Activated CD4-positive, alpha-beta memory T cell treated with anti-CD3 and anti-CD28 coated beads for 36 hours (primary cell): ENCODE results near the gene RDH11. TPM values are rescaled to one million over a fixed set of nuclear protein-coding genes. Genes with fewer than 3 reads are reported as not detected.
"Not testable (repeated sequence)": the region's sequence is repeated elsewhere in the genome, so short reads cannot be mapped to it uniquely, and the experiment has no call there.

ENCODE experiments used
- CTCF ChIA-PET: fragments of 350-600 bp; sonication (Branson Sonifier 250); formaldehyde crosslinking; loops from one replicate; lab custom pipeline; 2021; ENCODE audit warnings: antibody characterized with exemption, inconsistent platforms; lab: Charles Lee
- POLR2A ChIA-PET: fragments of 350-600 bp; sonication (Branson Sonifier 250); formaldehyde crosslinking; loops from one replicate; lab custom pipeline; 2021; ENCODE audit warnings: antibody characterized with exemption; lab: Charles Lee
- DNase-seq: peaks from one replicate; pipeline ENCODE4 v3.0.0-alpha.2; 2020
- H3K27ac Mint-ChIP-seq: one replicate; pipeline ENCODE4 v1.8.0; 2021; ENCODE audit warnings: mixed read lengths
- H3K27me3 Mint-ChIP-seq: one replicate; pipeline ENCODE4 v1.8.0; 2021; ENCODE audit warnings: mixed read lengths
- H3K36me3 Mint-ChIP-seq: one replicate; pipeline ENCODE4 v1.8.0; 2021; ENCODE audit warnings: mixed read lengths
- H3K4me1 Mint-ChIP-seq: one replicate; pipeline ENCODE4 v1.8.0; 2021; ENCODE audit warnings: low read depth, mixed read lengths
- H3K4me3 Mint-ChIP-seq: one replicate; pipeline ENCODE4 v1.8.0; 2021; ENCODE audit warnings: mild to moderate bottlenecking, mixed read lengths
- H3K9me3 Mint-ChIP-seq: one replicate; pipeline ENCODE4 v1.8.0; 2021; ENCODE audit warnings: mixed read lengths
- intact Hi-C: fragments of 100-400 bp; cut with micrococcal nuclease; formaldehyde crosslinking; loops from one replicate; pipeline ENCODE4 v1.15.1; 2023
- total RNA-seq, 2 experiments: library from RNA; stranded (reverse); gene quantifications; one replicate each; pipeline ENCODE4 v1.2.3, GENCODE V29; 2021

Gene RDH11
- total RNA-seq, 2 experiments from 2014 or later: 70.9 to 76.7 TPM

DNA sequence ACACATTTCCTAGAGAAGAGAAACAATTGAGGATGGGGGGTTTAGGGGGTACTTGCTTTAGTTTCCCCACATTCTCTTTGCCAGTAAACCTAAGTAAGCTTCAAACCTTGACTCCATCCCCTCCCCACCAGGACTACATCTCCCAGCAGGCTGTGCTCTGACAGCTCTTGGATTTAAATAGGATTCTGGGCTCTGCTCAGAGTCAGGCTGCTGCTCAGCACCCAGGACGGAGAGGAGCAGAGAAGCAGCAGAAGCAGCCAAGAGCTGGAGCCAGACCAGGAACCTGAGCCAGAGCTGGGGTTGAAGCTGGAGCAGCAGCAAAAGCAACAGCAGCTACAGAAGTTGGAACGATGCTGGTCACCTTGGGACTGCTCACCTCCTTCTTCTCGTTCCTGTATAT, 26.7 kb upstream of the RDH11 start:
- Mint-ChIP-seq H3K4me1 (peaks cover 7% of the 10 kb centered on the region), H3K9me3 (no peaks in the 10 kb centered on the region), H3K27ac (no peak overlapping the region), H3K4me3 (no peak overlapping the region), H3K36me3 (no peaks in the 10 kb centered on the region), H3K27me3 (peaks cover 32% of the 10 kb centered on the region)
- ChIA-PET POLR2A (no interaction called here), CTCF (interaction anchor here (0.7 to 3.4 kb wide), 5 partner anchors 18 to 849 kb away, joined by 3 to 13 read pairs (median 4); no protein-coding TSS in a partner anchor)
- intact Hi-C loops: no loop called here
- DNase-seq: no peak

DNA sequence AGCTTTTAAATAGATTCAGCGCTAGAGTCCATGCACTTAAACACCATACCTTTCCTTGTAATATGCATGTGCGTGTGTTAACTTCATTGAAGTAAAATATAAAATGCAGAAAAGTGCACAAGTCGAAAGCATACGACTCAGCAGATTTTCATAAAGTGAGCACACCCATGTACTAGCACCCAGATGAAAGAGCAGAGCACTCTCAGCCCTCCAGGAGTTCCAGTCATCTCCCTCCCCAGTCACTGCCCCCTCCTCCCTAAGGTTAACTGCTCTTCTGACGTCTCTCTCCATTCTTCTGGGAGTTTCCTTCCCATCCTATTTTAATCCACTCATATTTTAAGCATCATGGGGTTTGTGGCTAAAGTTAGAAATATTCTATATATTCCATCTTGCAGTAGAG, 26.3 kb upstream of the RDH11 start:
- no peak for DNase-seq
- Mint-ChIP-seq H3K4me3 (no peak overlapping the region), H3K36me3 (no peaks in the 10 kb centered on the region), H3K27ac (no peak overlapping the region), H3K4me1 (peaks cover 7% of the 10 kb centered on the region), H3K27me3 (peaks cover 32% of the 10 kb centered on the region), H3K9me3 (no peaks in the 10 kb centered on the region)
- ChIA-PET POLR2A (no interaction called here), CTCF (interaction anchor here (0.8 to 3.4 kb wide), 4 partner anchors 18 to 195 kb away, joined by 3 to 13 read pairs (median 4); no protein-coding TSS in a partner anchor)
- intact Hi-C loops: no loop called here

DNA sequence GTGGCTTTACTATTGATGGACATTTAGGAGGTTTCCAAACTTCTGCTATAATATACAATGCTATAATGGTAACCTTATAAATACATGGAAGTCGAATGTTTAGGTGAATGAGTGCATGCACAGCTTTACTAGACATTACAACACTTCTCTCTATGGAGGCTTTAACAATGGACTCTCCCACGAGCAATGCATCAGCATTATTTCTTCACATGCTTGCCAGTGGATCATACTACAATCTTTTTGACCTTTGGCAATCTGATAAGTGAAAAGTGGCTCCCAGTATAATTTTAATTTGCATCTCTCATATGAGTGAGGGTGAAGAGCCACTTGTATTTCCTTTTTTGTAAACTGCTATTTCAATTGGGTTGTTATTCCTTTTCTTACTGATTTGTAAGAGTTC, 24.3 kb upstream of the RDH11 start:
- no peak for DNase-seq
- intact Hi-C loops: no loop called here
- no peaks in the 10 kb centered on the region for H3K36me3 Mint-ChIP-seq
- CTCF ChIA-PET: interaction anchor here (1.2 kb wide), 1 partner anchor 15 kb away, joined by 5 read pairs; no protein-coding TSS in a partner anchor
- H3K4me3 Mint-ChIP-seq: no peak overlapping the region
- H3K9me3 Mint-ChIP-seq: no peaks in the 10 kb centered on the region
- peaks cover 28% of the 10 kb centered on the region for H3K27me3 Mint-ChIP-seq
- peaks cover 7% of the 10 kb centered on the region for H3K4me1 Mint-ChIP-seq
- POLR2A ChIA-PET: no interaction called here
- H3K27ac Mint-ChIP-seq: no peak overlapping the region

DNA sequence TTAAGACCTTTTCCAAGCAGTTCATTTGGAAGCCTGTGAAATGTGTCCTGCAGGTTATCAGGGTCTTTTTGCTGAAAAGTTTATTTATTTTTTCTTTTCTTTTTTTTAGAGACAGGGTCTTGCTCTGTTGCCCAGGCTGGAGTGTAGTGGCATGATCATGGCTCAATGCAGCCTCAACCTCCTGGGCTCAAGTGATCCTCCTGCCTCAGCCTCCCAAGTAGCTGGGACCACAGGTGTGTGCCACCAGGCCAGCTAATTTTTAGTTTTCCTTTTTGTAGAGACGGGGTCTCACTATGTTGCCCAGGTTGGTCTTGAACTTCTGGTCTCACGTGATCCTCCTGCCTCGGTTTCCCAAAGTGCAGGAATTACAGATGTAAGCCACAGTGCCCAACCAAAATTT, 23.8 kb upstream of the RDH11 start:
- H3K4me1 Mint-ChIP-seq, DNase-seq, H3K36me3 Mint-ChIP-seq, H3K4me3 Mint-ChIP-seq, POLR2A ChIA-PET, H3K27ac Mint-ChIP-seq, H3K9me3 Mint-ChIP-seq, intact Hi-C loops: not testable (repeated sequence)
- CTCF ChIA-PET: interaction anchor here (0.6 to 1.2 kb wide), 3 partner anchors 15 to 283 kb away, joined by 3 to 5 read pairs (median 3); no protein-coding TSS in a partner anchor
- H3K27me3 Mint-ChIP-seq: peaks cover 25% of the 10 kb centered on the region

DNA sequence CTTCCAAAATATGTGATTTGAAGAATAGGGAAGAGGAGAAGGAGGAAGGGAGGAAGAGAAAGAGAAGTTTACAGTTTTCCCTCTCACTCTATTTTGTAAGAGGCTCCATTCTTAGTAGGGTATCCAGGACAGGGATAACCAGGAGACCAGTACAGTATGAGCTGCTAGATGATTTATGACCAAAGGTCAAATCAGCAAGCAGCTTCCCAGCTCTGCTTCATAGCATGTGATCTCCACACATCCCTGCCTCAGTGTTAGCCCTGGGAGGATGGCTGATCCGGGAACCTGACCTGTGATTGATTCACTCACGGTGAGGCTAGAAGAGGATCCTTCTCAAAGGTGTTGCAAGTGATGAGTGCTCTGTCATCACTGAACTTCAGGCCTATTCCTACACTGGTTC, 22.7 kb upstream of the RDH11 start:
- Mint-ChIP-seq H3K9me3 (no peaks in the 10 kb centered on the region), H3K4me1 (peaks cover 7% of the 10 kb centered on the region), H3K27me3 (peaks cover 15% of the 10 kb centered on the region), H3K36me3 (no peaks in the 10 kb centered on the region), H3K4me3 (no peak overlapping the region), H3K27ac (no peak overlapping the region)
- DNase-seq: no peak
- POLR2A ChIA-PET: no interaction called here
- intact Hi-C loops: no loop called here
- CTCF ChIA-PET: interaction anchor here (0.9 kb wide), 1 partner anchor 147 kb away, joined by 3 read pairs; no protein-coding TSS in a partner anchor

DNA sequence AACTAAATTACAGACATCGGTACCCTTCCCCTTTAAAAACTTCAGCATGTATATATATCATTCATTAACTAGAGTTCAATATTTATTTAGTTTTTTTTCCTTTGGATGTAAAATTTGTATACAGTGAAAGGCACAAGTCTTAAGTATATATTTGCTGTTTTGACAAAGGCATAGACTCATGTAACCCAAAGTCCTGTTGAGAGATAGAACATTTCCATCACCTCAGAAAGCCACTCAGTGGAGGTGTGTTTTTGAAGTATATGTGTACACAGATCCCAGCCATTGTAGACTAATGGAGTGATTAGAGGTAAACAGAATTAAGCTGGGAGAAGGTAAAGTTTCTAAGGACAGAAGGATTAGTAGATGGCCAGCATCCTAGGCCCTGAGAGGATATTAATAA, 21.5 kb upstream of the RDH11 start:
- no peak overlapping the region for H3K4me3 Mint-ChIP-seq
- H3K9me3 Mint-ChIP-seq: no peaks in the 10 kb centered on the region
- intact Hi-C loops: no loop called here
- DNase-seq: no peak
- CTCF ChIA-PET: interaction anchor here (1.4 kb wide), 1 partner anchor 13 kb away, joined by 5 read pairs; no protein-coding TSS in a partner anchor
- H3K27me3 Mint-ChIP-seq: peaks cover 6% of the 10 kb centered on the region
- no peak overlapping the region for H3K27ac Mint-ChIP-seq
- POLR2A ChIA-PET: no interaction called here
- H3K4me1 Mint-ChIP-seq: peaks cover 3% of the 10 kb centered on the region
- no peaks in the 10 kb centered on the region for H3K36me3 Mint-ChIP-seq

DNA sequence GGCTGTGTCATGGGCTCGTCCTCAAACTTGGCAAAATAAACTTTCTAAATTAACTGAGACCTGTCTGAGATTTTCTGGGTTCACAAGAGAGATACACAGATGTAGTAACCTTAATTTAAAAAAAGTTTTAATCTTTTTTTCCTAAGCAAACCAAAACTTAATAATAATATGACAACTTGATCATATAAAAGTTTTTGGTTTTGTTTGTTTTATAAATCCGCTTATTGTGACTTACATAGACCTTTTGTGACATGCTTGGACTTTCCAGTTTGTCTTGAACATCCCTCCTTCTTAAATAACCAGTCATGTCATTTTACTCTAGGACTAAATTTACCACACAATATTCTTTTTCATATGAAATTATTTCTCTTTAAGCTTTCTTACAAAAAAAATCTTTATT, 14.6 kb upstream of the RDH11 start:
- DNase-seq: no peak
- Mint-ChIP-seq H3K27me3 (no peaks in the 10 kb centered on the region), H3K4me3 (no peak overlapping the region), H3K9me3 (peaks cover 18% of the 10 kb centered on the region), H3K36me3 (peaks cover 1% of the 10 kb centered on the region), H3K27ac (no peak overlapping the region), H3K4me1 (no peaks in the 10 kb centered on the region)
- intact Hi-C loops: no loop called here
- ChIA-PET CTCF (interaction anchor here (1.2 kb wide), 1 partner anchor 126 kb away, joined by 3 read pairs; no protein-coding TSS in a partner anchor), POLR2A (no interaction called here)

DNA sequence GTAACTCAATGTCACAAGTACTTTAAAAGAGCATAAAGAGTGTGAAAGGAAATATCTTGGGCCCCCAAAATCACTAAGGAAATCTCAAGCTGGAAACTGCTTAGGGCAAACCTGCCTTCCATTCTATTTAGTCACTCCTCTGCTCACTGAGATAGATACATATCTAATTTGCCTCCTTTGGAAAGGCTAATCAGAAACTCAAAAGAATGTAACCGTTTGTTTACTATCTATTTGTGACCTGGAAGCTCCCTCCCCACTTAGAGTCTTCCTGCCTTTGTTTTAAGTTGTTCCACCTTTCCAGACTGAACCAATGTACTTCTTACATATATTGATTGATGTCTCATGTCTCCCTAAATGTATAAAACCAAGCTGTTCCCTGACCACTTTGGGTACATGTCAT, 14.2 kb upstream of the RDH11 start:
- CTCF ChIA-PET, POLR2A ChIA-PET, intact Hi-C loops, H3K36me3 Mint-ChIP-seq, H3K27ac Mint-ChIP-seq, H3K4me1 Mint-ChIP-seq, DNase-seq, H3K4me3 Mint-ChIP-seq, H3K27me3 Mint-ChIP-seq: not testable (repeated sequence)
- peaks cover 18% of the 10 kb centered on the region for H3K9me3 Mint-ChIP-seq

DNA sequence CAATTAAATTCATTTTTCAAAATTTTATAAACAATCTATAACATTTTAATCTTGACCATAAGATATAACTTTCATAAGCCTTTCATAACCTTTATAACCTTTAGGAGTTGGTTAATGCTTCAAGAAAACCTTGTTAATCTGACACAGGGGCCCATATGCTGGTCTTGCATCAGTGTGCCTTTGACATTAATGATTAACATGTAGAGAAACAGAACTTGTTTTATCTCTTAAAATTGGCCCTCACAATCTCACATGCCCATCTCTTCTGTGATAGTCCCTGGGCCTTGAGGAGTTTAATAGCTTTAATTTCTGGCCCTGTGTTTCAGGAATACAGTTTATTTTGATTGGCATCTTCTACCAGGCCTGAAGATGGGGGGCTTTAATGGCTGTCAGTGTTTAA, 13.8 kb upstream of the RDH11 start:
- peaks cover 18% of the 10 kb centered on the region for H3K9me3 Mint-ChIP-seq
- POLR2A ChIA-PET, H3K36me3 Mint-ChIP-seq, intact Hi-C loops, H3K27me3 Mint-ChIP-seq, CTCF ChIA-PET, H3K27ac Mint-ChIP-seq, H3K4me3 Mint-ChIP-seq, DNase-seq, H3K4me1 Mint-ChIP-seq: not testable (repeated sequence)

DNA sequence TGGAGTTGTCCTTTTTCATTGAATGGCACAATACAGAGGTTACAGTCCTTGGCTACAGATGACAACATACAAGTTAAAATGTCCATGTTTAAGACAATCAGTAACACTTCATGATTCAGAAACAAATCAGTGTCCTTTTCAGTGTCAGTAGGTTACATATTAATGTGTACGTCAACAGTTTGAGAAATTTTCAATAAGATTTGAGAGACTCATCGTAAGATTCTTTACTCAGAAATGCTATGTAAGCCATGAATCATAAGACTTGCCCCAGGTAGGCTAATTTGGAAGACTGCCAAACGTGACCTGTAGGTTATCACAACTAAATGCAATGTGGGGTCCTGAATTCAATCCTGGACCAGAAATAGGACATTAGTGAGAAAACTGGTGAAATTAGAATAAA, 9.6 kb upstream of the RDH11 start:
- Mint-ChIP-seq H3K9me3 (peaks cover 14% of the 10 kb centered on the region), H3K36me3 (no peaks in the 10 kb centered on the region), H3K4me3 (no peak overlapping the region), H3K4me1 (peaks cover 2% of the 10 kb centered on the region), H3K27me3 (peaks cover 3% of the 10 kb centered on the region), H3K27ac (no peak overlapping the region)
- no peak for DNase-seq
- CTCF ChIA-PET: interaction anchor here (0.6 to 6.2 kb wide), 34 partner anchors 9 to 290 kb away, joined by 3 to 149 read pairs (median 7); partner anchors contain the start of genes ARG2, PIGH, PLEKHH1 and RDH11
- intact Hi-C loops: no loop called here
- POLR2A ChIA-PET: no interaction called here

DNA sequence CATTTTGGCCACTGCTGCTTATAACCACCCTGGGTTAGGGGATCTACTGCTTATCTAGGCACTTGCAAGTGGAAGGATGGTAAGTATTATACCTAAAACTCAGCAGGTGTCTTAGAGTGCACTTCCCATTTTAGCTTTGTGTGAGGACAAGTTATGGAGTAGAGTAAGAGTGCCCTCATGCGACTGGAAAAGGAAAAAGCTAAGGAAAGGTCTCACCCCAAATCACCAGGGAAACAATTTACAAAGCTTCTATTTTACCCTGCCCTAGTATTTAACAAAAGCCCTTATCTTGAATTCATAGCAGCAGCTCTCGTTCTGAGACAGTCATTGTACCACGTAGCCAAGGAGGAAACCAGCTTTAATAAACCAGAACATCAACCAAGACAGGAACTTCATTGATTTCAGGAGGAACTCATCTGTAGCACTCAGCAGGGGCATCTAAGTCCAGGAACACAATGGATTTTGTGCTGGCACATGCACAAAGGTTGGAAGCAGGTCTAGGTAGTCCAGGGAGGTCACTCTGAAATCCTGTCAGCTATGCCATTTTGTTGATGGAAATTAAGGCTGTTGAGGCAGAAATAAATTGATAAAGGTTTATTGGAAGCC, 9.0 kb upstream of the RDH11 start:
- intact Hi-C loops: loop anchor here (1.0 to 5.0 kb wide), 4 partner anchors 37 to 277 kb away; no protein-coding TSS in a partner anchor
- CTCF ChIA-PET: interaction anchor here (0.6 to 6.2 kb wide), 48 partner anchors 9 to 345 kb away, joined by 3 to 149 read pairs (median 6); partner anchors contain the start of genes ARG2, ATP6V1D, EIF2S1 and PIGH
- POLR2A ChIA-PET: interaction anchor here (0.7 to 1.4 kb wide), 2 partner anchors 9 to 36 kb away, joined by 3 to 5 read pairs; partner anchors contain the start of gene RDH11
- Mint-ChIP-seq H3K4me1 (peaks cover 2% of the 10 kb centered on the region), H3K27me3 (peaks cover 3% of the 10 kb centered on the region), H3K4me3 (no peak overlapping the region), H3K9me3 (peaks cover 7% of the 10 kb centered on the region), H3K27ac (no peak overlapping the region), H3K36me3 (no peaks in the 10 kb centered on the region)
- DNase-seq: peak; percentile 24

DNA sequence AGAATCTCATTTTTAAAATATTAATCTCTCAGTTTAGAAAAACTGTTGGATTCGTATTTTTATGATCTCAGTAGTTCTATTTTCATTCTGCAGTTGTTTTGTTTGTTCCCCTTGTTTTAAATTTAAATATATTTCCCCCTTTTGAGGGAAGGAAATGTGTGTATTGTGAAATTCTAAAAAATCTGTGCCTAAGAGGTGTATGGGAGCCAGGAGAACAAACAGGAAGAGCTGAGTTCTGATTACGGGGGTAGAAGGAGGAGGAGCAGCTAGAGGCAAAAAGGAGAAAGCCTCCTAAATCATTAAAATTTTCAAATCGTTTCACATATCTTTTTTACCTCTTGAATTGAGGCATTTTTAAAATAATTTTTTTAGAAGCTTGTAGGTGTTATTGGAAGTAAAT, 8.4 kb upstream of the RDH11 start:
- CTCF ChIA-PET: interaction anchor here (0.6 to 6.2 kb wide), 48 partner anchors 10 to 344 kb away, joined by 3 to 149 read pairs (median 6); partner anchors contain the start of genes ARG2, ATP6V1D, EIF2S1 and PIGH
- Mint-ChIP-seq H3K4me1 (peaks cover 2% of the 10 kb centered on the region), H3K4me3 (no peak overlapping the region), H3K27me3 (peaks cover 3% of the 10 kb centered on the region), H3K27ac (no peak overlapping the region), H3K36me3 (no peaks in the 10 kb centered on the region), H3K9me3 (peaks cover 4% of the 10 kb centered on the region)
- intact Hi-C loops: loop anchor here (1.0 to 5.0 kb wide), 4 partner anchors 37 to 277 kb away; no protein-coding TSS in a partner anchor
- DNase-seq: no peak
- POLR2A ChIA-PET: interaction anchor here (0.5 to 1.4 kb wide), 3 partner anchors 8 to 63 kb away, joined by 3 to 5 read pairs (median 3); partner anchors contain the start of gene RDH11
